Measurements from ENCODE around the gene PAK5.

- no peak for TF ChIP-seq CTCF (IDR thresholded peaks at IDR 0.05)
- TF ChIP-seq POLR2A (IDR thresholded peaks at IDR 0.05), result no peak
- TF ChIP-seq EP300 (IDR thresholded peaks at IDR 0.05), result no peak
- no peak for TF ChIP-seq POLR2AphosphoS5 (IDR thresholded peaks at IDR 0.05)
Observed at GRCh38 chr20:9627219-9627618, 211.7 kb downstream of the PAK5 start.
